ENCODE data around the gene AMER1.
A peak's percentile ranks its signal among the peaks of the same experiment; 100 is the strongest.
"Not testable (repeated sequence)": the region's sequence is repeated elsewhere in the genome, so short reads cannot be mapped to it uniquely, and the experiment has no call there.

The AMER1 gene

GRCh38 chrX:64205441-64205734 is at the start of gene AMER1:
TSS of gene AMER1 (minus strand) at chrX:64205708. CDS start at chrX:64193286, 12,422 bp downstream.
- no peaks in the 10 kb centered on the region for H3K36me3 Mint-ChIP-seq (ENCODE audit: low read depth)
- peak within 1 kb of the TSS; percentile 80 for H3K4me3 Mint-ChIP-seq
- ATAC-seq: peak; percentile 61
- H3K27me3 Mint-ChIP-seq: no peaks in the 10 kb centered on the region
- H3K9me3 Mint-ChIP-seq: no peaks in the 10 kb centered on the region
- peak within 1 kb of the TSS; percentile 81 for H3K27ac Mint-ChIP-seq
- DNase-seq: no peak
- H3K4me1 Mint-ChIP-seq: peaks cover 6% of the 10 kb centered on the region

GRCh38 chrX:64230123-64230970 is 24.8 kb upstream of the AMER1 start, which contains the start of gene ASB12:
TSS of gene ASB12 (minus strand) at chrX:64230607. CDS start at chrX:64225650, 4,957 bp downstream.
- no peaks in the 10 kb centered on the region for H3K36me3 Mint-ChIP-seq (ENCODE audit: low read depth)
- no peak within 1 kb of the TSS for H3K4me3 Mint-ChIP-seq
- no peak for ATAC-seq

GRCh38 chrX:64229154-64229553 is 23.6 kb upstream of the AMER1 start:
- H3K4me3 Mint-ChIP-seq: no peak overlapping the region
- H3K27me3 Mint-ChIP-seq: no peaks in the 10 kb centered on the region
- no peak for DNase-seq
- ATAC-seq: no peak
- no peaks in the 10 kb centered on the region for H3K9me3 Mint-ChIP-seq
- H3K36me3 Mint-ChIP-seq (ENCODE audit: low read depth): no peaks in the 10 kb centered on the region
- no peaks in the 10 kb centered on the region for H3K4me1 Mint-ChIP-seq
- H3K27ac Mint-ChIP-seq: no peak overlapping the region

More at GRCh38 chrX:64230123-64230970, 24.8 kb upstream of the AMER1 start, which contains the start of gene ASB12:
- H3K27ac Mint-ChIP-seq: no peak within 1 kb of the TSS
- H3K27me3 Mint-ChIP-seq: no peaks in the 10 kb centered on the region
- H3K9me3 Mint-ChIP-seq: no peaks in the 10 kb centered on the region
- no peak for DNase-seq
- no peaks in the 10 kb centered on the region for H3K4me1 Mint-ChIP-seq

GRCh38 chrX:64218023-64218422 is 12.5 kb upstream of the AMER1 start:
- Mint-ChIP-seq H3K36me3 (ENCODE audit: low read depth) (no peaks in the 10 kb centered on the region), H3K4me1 (no peaks in the 10 kb centered on the region)

GRCh38 chrX:64213989-64214388 is 8.5 kb upstream of the AMER1 start:
- DNase-seq; H3K27me3 Mint-ChIP-seq; H3K36me3 Mint-ChIP-seq (ENCODE audit: low read depth); H3K4me3 Mint-ChIP-seq; H3K27ac Mint-ChIP-seq; ATAC-seq; H3K4me1 Mint-ChIP-seq; H3K9me3 Mint-ChIP-seq: not testable (repeated sequence)

More at GRCh38 chrX:64218023-64218422, 12.5 kb upstream of the AMER1 start:
- ATAC-seq: no peak
- no peak overlapping the region for H3K4me3 Mint-ChIP-seq
- no peaks in the 10 kb centered on the region for H3K9me3 Mint-ChIP-seq
- H3K27me3 Mint-ChIP-seq: no peaks in the 10 kb centered on the region
- DNase-seq: no peak
- no peak overlapping the region for H3K27ac Mint-ChIP-seq

- Mint-ChIP-seq H3K9me3 (no peaks in the 10 kb centered on the region), H3K27me3 (no peaks in the 10 kb centered on the region), H3K4me1 (peaks cover 6% of the 10 kb centered on the region), H3K4me3 (peak overlapping the region; percentile 80), H3K27ac (peak overlapping the region; percentile 81), H3K36me3 (ENCODE audit: low read depth) (no peaks in the 10 kb centered on the region)
- no peak for DNase-seq
- no peak for ATAC-seq
Measured at GRCh38 chrX:64206556-64207162, 1.2 kb upstream of the AMER1 start.

GRCh38 chrX:64205735-64206501 is 410 bp upstream of the AMER1 start:
- Mint-ChIP-seq H3K9me3 (no peaks in the 10 kb centered on the region), H3K27me3 (no peaks in the 10 kb centered on the region), H3K4me1 (peaks cover 6% of the 10 kb centered on the region), H3K36me3 (ENCODE audit: low read depth) (no peaks in the 10 kb centered on the region), H3K27ac (peak overlapping the region; percentile 81), H3K4me3 (peak overlapping the region; percentile 80)
- peak; percentile 91 for ATAC-seq
- DNase-seq: peak; percentile 84

GRCh38 chrX:64204701-64205440 is 637 bp downstream of the AMER1 start:
- DNase-seq (peak; percentile 12), ATAC-seq (peak; percentile 4)
- Mint-ChIP-seq H3K36me3 (ENCODE audit: low read depth) (no peaks in the 10 kb centered on the region), H3K4me3 (peak overlapping the region; percentile 80), H3K27ac (no peak overlapping the region), H3K4me1 (peaks cover 6% of the 10 kb centered on the region), H3K27me3 (no peaks in the 10 kb centered on the region), H3K9me3 (no peaks in the 10 kb centered on the region)

GRCh38 chrX:64204252-64204651 is 1.3 kb downstream of the AMER1 start:
- Mint-ChIP-seq H3K27me3 (no peaks in the 10 kb centered on the region), H3K4me1 (peaks cover 6% of the 10 kb centered on the region), H3K4me3 (peak overlapping the region; percentile 70), H3K27ac (no peak overlapping the region), H3K9me3 (no peaks in the 10 kb centered on the region), H3K36me3 (ENCODE audit: low read depth) (no peaks in the 10 kb centered on the region)
- DNase-seq: no peak
- no peak for ATAC-seq

- no peak for DNase-seq
- ATAC-seq: no peak
- no peaks in the 10 kb centered on the region for H3K36me3 Mint-ChIP-seq (ENCODE audit: low read depth)
- no peak overlapping the region for H3K27ac Mint-ChIP-seq
- no peaks in the 10 kb centered on the region for H3K9me3 Mint-ChIP-seq
- H3K4me1 Mint-ChIP-seq: peaks cover 8% of the 10 kb centered on the region
- H3K27me3 Mint-ChIP-seq: no peaks in the 10 kb centered on the region
- no peak overlapping the region for H3K4me3 Mint-ChIP-seq
Measured at GRCh38 chrX:64202808-64203325, 2.6 kb downstream of the AMER1 start.

GRCh38 chrX:64198036-64198435 is 7.5 kb downstream of the AMER1 start:
- ATAC-seq (no peak), DNase-seq (no peak)
- Mint-ChIP-seq H3K4me3 (no peak overlapping the region), H3K36me3 (ENCODE audit: low read depth) (peaks cover 3% of the 10 kb centered on the region), H3K4me1 (peaks cover 3% of the 10 kb centered on the region), H3K27me3 (no peaks in the 10 kb centered on the region), H3K27ac (no peak overlapping the region), H3K9me3 (no peaks in the 10 kb centered on the region)

GRCh38 chrX:64196606-64197005 is 8.9 kb downstream of the AMER1 start:
- H3K4me3 Mint-ChIP-seq: no peak overlapping the region
- peaks cover 1% of the 10 kb centered on the region for H3K4me1 Mint-ChIP-seq
- no peak overlapping the region for H3K27ac Mint-ChIP-seq
- ATAC-seq: no peak
- no peaks in the 10 kb centered on the region for H3K9me3 Mint-ChIP-seq
- no peak for DNase-seq
- H3K36me3 Mint-ChIP-seq (ENCODE audit: low read depth): peaks cover 7% of the 10 kb centered on the region
- no peaks in the 10 kb centered on the region for H3K27me3 Mint-ChIP-seq

- Mint-ChIP-seq H3K27me3 (no peaks in the 10 kb centered on the region), H3K27ac (no peak overlapping the region), H3K4me1 (peaks cover 1% of the 10 kb centered on the region), H3K4me3 (no peak overlapping the region), H3K9me3 (no peaks in the 10 kb centered on the region), H3K36me3 (ENCODE audit: low read depth) (peaks cover 10% of the 10 kb centered on the region)
- ATAC-seq (no peak), DNase-seq (no peak)
Measured at GRCh38 chrX:64195862-64196261, 9.6 kb downstream of the AMER1 start.

- ATAC-seq (no peak), DNase-seq (no peak)
- no peaks in the 10 kb centered on the region for H3K27me3 Mint-ChIP-seq
- no peak overlapping the region for H3K27ac Mint-ChIP-seq
- no peak overlapping the region for H3K4me3 Mint-ChIP-seq
- peaks cover 10% of the 10 kb centered on the region for H3K36me3 Mint-ChIP-seq (ENCODE audit: low read depth)
- no peaks in the 10 kb centered on the region for H3K4me1 Mint-ChIP-seq
- H3K9me3 Mint-ChIP-seq: no peaks in the 10 kb centered on the region
Measured at GRCh38 chrX:64192673-64193072, 12.8 kb downstream of the AMER1 start.

Data from activated naive CD8-positive, alpha-beta T cell treated with anti-CD3 and anti-CD28 coated beads, Interleukin-2, amount 50 U/mL, for 24 hours (primary cell).